SK-N-SH treated with all-trans-retinoic acid at 6 μM for 48 hours (cell line): ENCODE data around the gene FGGY.

ENCODE experiments used
- BACH2 ChIP-seq: fragments of 250-450 bp; sonication (Bioruptor Pico); IDR thresholded peaks from 2 replicates; pipeline ENCODE4 v1.9.0; 2021; ENCODE audit warnings: mild to moderate bottlenecking, borderline replicate concordance
- ESRRG ChIP-seq: fragments of 250-450 bp; sonication (Bioruptor Pico); IDR thresholded peaks from 2 replicates; pipeline ENCODE4 v1.6.1; 2021; ENCODE audit warnings: mild to moderate bottlenecking
- ISL1 ChIP-seq: fragments of 250-450 bp; sonication (Bioruptor Pico); IDR thresholded peaks from 2 replicates; pipeline ENCODE4 v2.1.2; 2022; ENCODE audit warnings: mild to moderate bottlenecking, moderate library complexity
- RARB ChIP-seq: fragments of 250-450 bp; sonication (Bioruptor Pico); IDR thresholded peaks from 2 replicates; pipeline ENCODE4 v1.8.0; 2021; ENCODE audit warnings: mild to moderate bottlenecking, moderate library complexity

DNA sequence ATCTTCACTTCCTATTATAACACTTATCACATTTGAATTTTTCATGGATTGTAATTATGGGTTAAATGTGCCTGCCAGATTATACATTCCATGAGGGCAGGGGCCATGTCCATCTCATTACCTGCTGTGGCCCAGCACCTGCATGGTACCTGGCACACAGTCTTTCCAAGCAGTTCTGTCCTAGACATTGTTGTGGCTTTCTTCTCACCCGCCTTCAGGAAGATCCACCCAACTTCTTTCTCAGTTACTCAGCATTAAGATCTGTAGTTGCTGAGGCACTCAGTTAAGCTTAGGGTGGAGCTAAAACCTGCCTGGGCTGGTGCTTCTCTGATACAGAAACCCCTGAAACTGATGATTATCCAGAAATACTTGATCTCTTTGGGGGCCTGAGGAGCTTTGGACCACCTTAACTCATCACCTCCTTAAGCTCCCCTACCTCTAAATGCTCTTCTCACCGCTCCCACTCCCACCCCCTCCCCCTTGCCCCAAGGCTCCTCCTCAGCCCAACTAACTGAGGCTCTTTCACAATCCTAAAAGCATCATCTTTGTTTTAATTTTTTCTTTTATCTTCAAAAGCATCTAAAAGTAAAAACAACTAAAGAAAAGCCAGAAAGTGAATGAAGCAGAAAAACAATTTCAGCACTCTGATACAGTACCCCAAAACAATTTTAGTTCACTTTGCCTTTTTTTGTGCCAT lies 190.6 kb downstream of the FGGY start:
- no peak for TF ChIP-seq ESRRG (CRISPR knock-in tag)
- TF ChIP-seq RARB (CRISPR knock-in tag): no peak
- TF ChIP-seq ISL1 (CRISPR knock-in tag): no peak
- TF ChIP-seq BACH2 (CRISPR knock-in tag): no peak
